ENCODE results near the gene PEAK1. TPM values are rescaled to one million over a fixed set of nuclear protein-coding genes. Genes with fewer than 3 reads are reported as not detected.

Gene PEAK1
- total and polyA plus RNA-seq, 2 experiments from 2014 or later = 15.8 to 42.0 TPM

DNA sequence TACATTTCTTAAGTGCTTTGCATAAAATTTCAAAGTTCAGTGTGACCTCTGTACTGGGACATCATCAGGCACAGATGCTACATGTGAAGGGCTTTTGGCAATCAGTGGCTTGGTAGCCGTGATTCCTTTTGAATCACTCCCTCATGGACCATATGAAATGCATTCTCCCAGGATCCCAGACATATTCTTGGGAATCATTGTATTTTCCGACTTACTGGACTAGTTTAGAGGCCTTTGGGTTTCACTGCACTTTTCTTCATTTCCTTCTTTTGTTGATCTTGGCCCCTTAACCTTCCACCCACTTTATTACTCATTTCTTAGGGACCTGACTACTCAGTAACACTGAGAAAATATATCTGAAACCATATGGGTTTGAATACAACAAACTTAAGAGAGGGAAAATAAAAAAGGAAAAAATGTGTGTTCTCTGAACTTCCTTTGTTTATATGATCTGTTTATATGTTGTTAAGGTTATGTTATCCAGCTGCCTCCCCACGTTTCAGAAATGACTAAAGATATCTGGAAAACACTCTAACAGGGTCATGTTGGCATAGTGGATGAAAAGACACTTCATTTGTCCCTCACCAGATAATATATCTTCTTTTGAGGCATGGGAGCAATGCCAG lies 35.9 kb upstream of the PEAK1 start:
- peaks cover 27% of the 10 kb centered on the region for H3K4me1 ChIP-seq (ENCODE audit: low read depth)
- TF ChIP-seq, protein P1, sequence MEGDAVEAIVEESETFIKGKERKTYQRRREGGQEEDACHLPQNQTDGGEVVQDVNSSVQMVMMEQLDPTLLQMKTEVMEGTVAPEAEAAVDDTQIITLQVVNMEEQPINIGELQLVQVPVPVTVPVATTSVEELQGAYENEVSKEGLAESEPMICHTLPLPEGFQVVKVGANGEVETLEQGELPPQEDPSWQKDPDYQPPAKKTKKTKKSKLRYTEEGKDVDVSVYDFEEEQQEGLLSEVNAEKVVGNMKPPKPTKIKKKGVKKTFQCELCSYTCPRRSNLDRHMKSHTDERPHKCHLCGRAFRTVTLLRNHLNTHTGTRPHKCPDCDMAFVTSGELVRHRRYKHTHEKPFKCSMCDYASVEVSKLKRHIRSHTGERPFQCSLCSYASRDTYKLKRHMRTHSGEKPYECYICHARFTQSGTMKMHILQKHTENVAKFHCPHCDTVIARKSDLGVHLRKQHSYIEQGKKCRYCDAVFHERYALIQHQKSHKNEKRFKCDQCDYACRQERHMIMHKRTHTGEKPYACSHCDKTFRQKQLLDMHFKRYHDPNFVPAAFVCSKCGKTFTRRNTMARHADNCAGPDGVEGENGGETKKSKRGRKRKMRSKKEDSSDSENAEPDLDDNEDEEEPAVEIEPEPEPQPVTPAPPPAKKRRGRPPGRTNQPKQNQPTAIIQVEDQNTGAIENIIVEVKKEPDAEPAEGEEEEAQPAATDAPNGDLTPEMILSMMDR (IDR thresholded peaks at IDR 0.05; ENCODE audit: low read depth, low read length) = no peak
- H3K36me3 ChIP-seq = peaks cover 5% of the 10 kb centered on the region
- no peak overlapping the region for H3K27ac ChIP-seq
- DNase-seq (ENCODE audit: low read depth in 1 of 2, low spot score in 1 of 2) = peak in 1 of 2 donors; percentile 76
- no peaks in the 10 kb centered on the region for H3K27me3 ChIP-seq
- no peaks in the 10 kb centered on the region for H3K9me3 ChIP-seq (ENCODE audit: low read depth)
- no peak overlapping the region for H3K4me3 ChIP-seq

DNA sequence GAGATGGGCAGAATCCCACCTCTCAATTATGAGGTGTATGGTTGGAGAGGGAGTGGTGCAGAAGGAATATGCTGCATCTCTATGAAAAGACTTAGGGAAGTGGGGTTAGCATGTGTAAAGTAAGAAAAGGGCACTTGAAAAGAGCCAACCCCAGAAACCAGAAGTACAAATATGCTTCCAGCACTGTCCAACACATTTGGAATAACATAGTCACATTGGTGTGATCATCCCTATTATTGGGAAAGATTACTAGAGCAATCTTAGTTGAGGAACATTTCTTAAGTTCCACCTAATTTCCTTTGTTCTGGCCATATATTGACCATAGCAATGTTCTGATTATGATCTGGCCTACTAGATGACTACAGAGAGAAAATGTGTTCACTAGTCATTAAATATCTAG lies 35.0 kb upstream of the PEAK1 start:
- TF ChIP-seq, protein P1 (IDR thresholded peaks at IDR 0.05; ENCODE audit: low read depth, low read length) = no peak
- peaks cover 5% of the 10 kb centered on the region for H3K36me3 ChIP-seq
- H3K27me3 ChIP-seq = no peaks in the 10 kb centered on the region
- peaks cover 27% of the 10 kb centered on the region for H3K4me1 ChIP-seq (ENCODE audit: low read depth)
- H3K4me3 ChIP-seq = no peak overlapping the region
- no peak for DNase-seq (ENCODE audit: low read depth in 1 of 2, low spot score in 1 of 2)
- no peaks in the 10 kb centered on the region for H3K9me3 ChIP-seq (ENCODE audit: low read depth)
- no peak overlapping the region for H3K27ac ChIP-seq

DNA sequence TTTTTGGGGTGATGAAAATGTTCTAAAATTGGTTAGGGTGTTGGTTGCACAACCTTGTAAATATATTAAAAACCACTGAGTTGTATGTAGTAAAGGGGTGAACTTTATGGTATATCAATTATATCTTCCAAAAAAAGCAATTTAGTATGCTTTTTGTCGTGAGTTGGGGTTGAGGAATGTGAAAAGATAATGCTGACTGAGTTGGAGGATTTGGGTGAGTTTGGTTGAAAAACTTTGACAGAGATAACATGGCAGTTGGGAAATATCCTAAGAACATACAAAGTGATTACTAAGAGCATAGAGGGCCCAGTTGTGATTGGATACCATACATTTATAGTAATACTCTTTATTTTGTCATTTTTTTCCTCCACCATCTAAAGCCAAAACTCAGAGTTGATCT lies 34.4 kb upstream of the PEAK1 start:
- peak in 1 of 2 donors; percentile 81 for DNase-seq (ENCODE audit: low read depth in 1 of 2, low spot score in 1 of 2)
- Histone ChIP-seq H3K9me3 (ENCODE audit: low read depth) (no peaks in the 10 kb centered on the region), H3K4me1 (ENCODE audit: low read depth) (peaks cover 27% of the 10 kb centered on the region), H3K4me3 (no peak overlapping the region), H3K27ac (no peak overlapping the region), H3K27me3 (no peaks in the 10 kb centered on the region), H3K36me3 (peaks cover 5% of the 10 kb centered on the region)
- TF ChIP-seq, protein P1 (IDR thresholded peaks at IDR 0.05; ENCODE audit: low read depth, low read length) = no peak

DNA sequence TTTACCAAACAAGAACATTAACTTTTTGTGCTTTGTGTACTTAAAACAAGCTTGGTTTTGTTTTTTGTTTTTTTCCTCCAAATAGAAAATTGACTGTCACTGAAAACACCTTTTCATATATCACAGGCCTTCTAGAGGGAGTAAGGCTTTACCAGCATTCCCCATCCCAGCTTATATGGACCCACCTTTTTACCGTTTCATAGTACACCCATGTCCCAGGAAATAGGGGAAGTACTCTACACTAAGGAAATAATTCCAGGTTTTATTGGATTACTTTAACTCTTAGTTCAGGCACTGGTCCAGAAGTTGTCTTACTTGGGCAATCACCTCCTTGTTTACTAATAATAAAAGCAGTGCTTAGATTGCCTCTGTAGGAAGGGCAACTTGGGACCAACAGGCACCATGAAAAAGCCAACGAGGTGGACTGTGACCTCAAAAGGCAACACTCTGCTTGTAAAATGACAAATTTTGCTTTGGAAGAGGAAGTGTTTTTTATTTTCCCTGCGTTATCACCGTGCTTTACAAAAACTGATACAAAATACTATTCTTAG lies 27.0 kb upstream of the PEAK1 start:
- DNase-seq (ENCODE audit: low read depth in 1 of 2, low spot score in 1 of 2) = no peak
- H3K4me3 ChIP-seq = no peak overlapping the region
- H3K36me3 ChIP-seq = no peaks in the 10 kb centered on the region
- H3K27me3 ChIP-seq = no peaks in the 10 kb centered on the region
- TF ChIP-seq, protein P1 (IDR thresholded peaks at IDR 0.05; ENCODE audit: low read depth, low read length) = no peak
- H3K27ac ChIP-seq = no peak overlapping the region
- H3K9me3 ChIP-seq (ENCODE audit: low read depth) = no peaks in the 10 kb centered on the region
- no peaks in the 10 kb centered on the region for H3K4me1 ChIP-seq (ENCODE audit: low read depth)

DNA sequence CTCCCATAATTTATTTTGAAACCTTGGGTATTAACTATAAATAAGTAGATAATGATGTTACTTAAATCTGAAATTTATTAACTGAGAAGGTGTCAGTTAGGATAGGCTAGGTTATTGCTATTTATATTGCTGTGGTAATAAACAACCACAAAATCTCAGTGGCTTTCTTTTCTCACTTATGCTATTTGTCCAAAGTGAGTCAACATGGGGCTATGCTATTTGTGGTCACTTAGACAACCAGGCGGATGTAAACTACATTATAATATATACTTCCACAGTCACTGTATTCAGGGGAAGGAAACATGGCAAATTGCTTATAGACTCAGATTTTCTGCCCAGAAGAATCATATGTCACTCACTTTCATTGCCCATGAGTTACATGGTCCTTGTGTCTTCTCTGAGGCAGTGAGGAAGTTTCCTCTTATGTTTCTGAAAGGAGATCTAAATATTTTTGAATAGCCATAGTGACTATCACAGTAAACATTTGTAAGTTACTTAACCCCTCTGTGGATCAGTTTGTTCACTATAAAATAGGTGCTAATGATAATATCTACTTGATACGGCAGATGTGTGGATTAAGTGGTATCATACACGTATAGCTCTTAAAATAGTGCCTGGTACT lies 20.6 kb upstream of the PEAK1 start:
- no peaks in the 10 kb centered on the region for H3K27me3 ChIP-seq
- TF ChIP-seq, protein P1 (IDR thresholded peaks at IDR 0.05; ENCODE audit: low read depth, low read length) = no peak
- peak in 1 of 2 donors; percentile 66 for DNase-seq (ENCODE audit: low read depth in 1 of 2, low spot score in 1 of 2)

More for the DNA sequence above, 20.6 kb upstream of the PEAK1 start:
- Histone ChIP-seq H3K27ac (no peak overlapping the region), H3K9me3 (ENCODE audit: low read depth) (no peaks in the 10 kb centered on the region), H3K4me3 (no peak overlapping the region), H3K4me1 (ENCODE audit: low read depth) (peaks cover 4% of the 10 kb centered on the region), H3K36me3 (no peaks in the 10 kb centered on the region)

Data from cardiac muscle cell (in vitro differentiated cells and primary cell).